CD4-positive, alpha-beta T cell (primary cell): ENCODE measurements around the gene MYO1D. TPM values are rescaled to one million over a fixed set of nuclear protein-coding genes. Genes with fewer than 3 reads are reported as not detected.

ENCODE experiments used
- ATAC-seq: fragments of 200-7000 bp; cut with Tn5 transposase; one replicate; pipeline ENCODE4 v1.10.0; 2022; ENCODE audit warnings: mild to moderate bottlenecking; ENCODE audit not compliant: poor library complexity
- CTCF ChIA-PET: fragments of 350-600 bp; sonication (Branson Sonifier 250); formaldehyde crosslinking; loops from one replicate; lab custom pipeline; 2021; ENCODE audit warnings: antibody characterized with exemption, inconsistent platforms; lab: Charles Lee
- POLR2A ChIA-PET: fragments of 350-600 bp; sonication (Branson Sonifier 250); formaldehyde crosslinking; loops from one replicate; lab custom pipeline; 2021; ENCODE audit warnings: antibody characterized with exemption, inconsistent platforms; lab: Charles Lee
- DNase-seq, 14 experiments: peaks; one replicate each; pipeline ENCODE4 v3.0.0-alpha.2; 2013 to 2020; ENCODE audit warnings: mixed read lengths in 2 of 14
- H3K27ac ChIP-seq, 2 donors: one replicate each; pipeline versions ENCODE4 v1.5.1 to v1.7.0; 2013; ENCODE audit warnings: low read length in 2 of 2, low read depth in 1 of 2, mild to moderate bottlenecking in 1 of 2
- H3K27me3 ChIP-seq, 2 experiments: 1 replicate in 1 of 2; 2 replicates in 1 of 2; pipeline versions ENCODE4 v1.6.1 to v1.7.0; 2013; ENCODE audit warnings: low read length in 2 of 2, control low read depth in 1 of 2, mild to moderate bottlenecking in 1 of 2, moderate library complexity in 1 of 2; ENCODE audit not compliant: insufficient read depth in 2 of 2, control insufficient read depth in 1 of 2
- H3K36me3 ChIP-seq: one replicate; pipeline ENCODE4 v1.6.1; 2013; ENCODE audit warnings: low read length, control low read depth; ENCODE audit not compliant: insufficient read depth
- H3K4me1 ChIP-seq: one replicate; pipeline ENCODE4 v1.6.1; 2013; ENCODE audit warnings: low read length, control low read depth; ENCODE audit not compliant: insufficient read depth
- H3K4me3 ChIP-seq: one replicate; pipeline ENCODE4 v1.5.1; 2013; ENCODE audit warnings: mild to moderate bottlenecking, low read length, moderate library complexity
- H3K9me3 ChIP-seq, 2 experiments: 1 replicate in 1 of 2; 2 replicates in 1 of 2; pipeline versions ENCODE4 v1.6.1 to v1.7.0; 2013; ENCODE audit warnings: low read length in 2 of 2, mild to moderate bottlenecking in 2 of 2, control low read depth in 1 of 2, moderate library complexity in 1 of 2; ENCODE audit not compliant: control insufficient read depth in 1 of 2, insufficient read depth in 1 of 2
- H3K27ac Mint-ChIP-seq: one replicate; pipeline ENCODE4 v1.8.0; 2020; ENCODE audit warnings: mixed read lengths
- H3K27me3 Mint-ChIP-seq: one replicate; pipeline ENCODE4 v1.8.0; 2021; ENCODE audit warnings: mixed read lengths
- H3K36me3 Mint-ChIP-seq: one replicate; pipeline ENCODE4 v1.8.0; 2021; ENCODE audit warnings: low read depth, mixed read lengths
- H3K4me1 Mint-ChIP-seq: one replicate; pipeline ENCODE4 v1.8.0; 2021; ENCODE audit warnings: low read depth, mixed read lengths
- H3K4me3 Mint-ChIP-seq: one replicate; pipeline ENCODE4 v1.8.0; 2020; ENCODE audit warnings: mild to moderate bottlenecking, mixed read lengths
- H3K9me3 Mint-ChIP-seq: one replicate; pipeline ENCODE4 v1.8.0; 2020; ENCODE audit warnings: mixed read lengths
- intact Hi-C, 2 experiments: fragments of 100-400 bp; cut with DNase I in 1 of 2; cut with micrococcal nuclease in 1 of 2; formaldehyde crosslinking; loops; one replicate each; pipeline versions ENCODE4 v1.15.1 to v1.9.0; 2023 to 2025; cut with DNase I, micrococcal nuclease
- total RNA-seq, 174 experiments: library from RNA in 2 of 174; stranded (reverse) in 2 of 174; gene quantifications; one replicate each; pipeline ENCODE4 v1.2.3 and lab custom pipeline; 2021 to 2026
- TF ChIP-seq, protein P1 (sequence below): fragments of 200-600 bp; IDR thresholded peaks from one replicate; pipeline ENCODE4 v1.8.0; 2022; ENCODE audit warnings: antibody characterized with exemption, mild to moderate bottlenecking

MYO1D gene
- total RNA-seq, 2 experiments from 2014 or later = 5.8 to 6.4 TPM

DNA sequence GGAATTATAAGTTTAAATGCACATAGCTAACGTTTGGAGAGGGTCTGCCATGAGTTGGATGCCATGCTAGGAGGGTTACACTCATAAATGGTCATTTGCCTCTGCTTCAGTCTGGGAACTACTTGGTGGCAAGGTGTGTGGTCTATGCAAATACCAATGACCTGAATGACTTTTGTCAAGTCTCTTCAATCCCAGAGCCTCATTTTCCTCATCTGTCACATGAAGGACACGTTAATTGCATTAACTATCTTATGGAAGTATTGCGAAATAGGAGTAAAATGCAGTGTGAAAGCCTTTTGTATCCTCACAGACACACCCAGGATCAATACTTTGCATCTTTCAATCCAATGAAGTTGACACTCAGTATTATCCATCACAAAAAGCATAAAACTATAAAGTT is 327.4 kb downstream of the MYO1D start:
- no peaks in the 10 kb centered on the region for H3K36me3 Mint-ChIP-seq
- Histone ChIP-seq H3K4me1 (peaks cover 18% of the 10 kb centered on the region), H3K4me3 (no peak overlapping the region), H3K9me3 (no peaks in the 10 kb centered on the region), H3K27me3 (no peaks in the 10 kb centered on the region), H3K27ac (no peak overlapping the region), H3K36me3 (no peaks in the 10 kb centered on the region)
- no peaks in the 10 kb centered on the region for H3K9me3 Mint-ChIP-seq
- ATAC-seq (no peak), DNase-seq (no peak)
- TF ChIP-seq, protein P1, sequence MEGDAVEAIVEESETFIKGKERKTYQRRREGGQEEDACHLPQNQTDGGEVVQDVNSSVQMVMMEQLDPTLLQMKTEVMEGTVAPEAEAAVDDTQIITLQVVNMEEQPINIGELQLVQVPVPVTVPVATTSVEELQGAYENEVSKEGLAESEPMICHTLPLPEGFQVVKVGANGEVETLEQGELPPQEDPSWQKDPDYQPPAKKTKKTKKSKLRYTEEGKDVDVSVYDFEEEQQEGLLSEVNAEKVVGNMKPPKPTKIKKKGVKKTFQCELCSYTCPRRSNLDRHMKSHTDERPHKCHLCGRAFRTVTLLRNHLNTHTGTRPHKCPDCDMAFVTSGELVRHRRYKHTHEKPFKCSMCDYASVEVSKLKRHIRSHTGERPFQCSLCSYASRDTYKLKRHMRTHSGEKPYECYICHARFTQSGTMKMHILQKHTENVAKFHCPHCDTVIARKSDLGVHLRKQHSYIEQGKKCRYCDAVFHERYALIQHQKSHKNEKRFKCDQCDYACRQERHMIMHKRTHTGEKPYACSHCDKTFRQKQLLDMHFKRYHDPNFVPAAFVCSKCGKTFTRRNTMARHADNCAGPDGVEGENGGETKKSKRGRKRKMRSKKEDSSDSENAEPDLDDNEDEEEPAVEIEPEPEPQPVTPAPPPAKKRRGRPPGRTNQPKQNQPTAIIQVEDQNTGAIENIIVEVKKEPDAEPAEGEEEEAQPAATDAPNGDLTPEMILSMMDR = no peak
- intact Hi-C loops = no loop called here
- H3K4me3 Mint-ChIP-seq = no peak overlapping the region
- no peaks in the 10 kb centered on the region for H3K27me3 Mint-ChIP-seq
- no peak overlapping the region for H3K27ac Mint-ChIP-seq
- H3K4me1 Mint-ChIP-seq = peaks cover 30% of the 10 kb centered on the region
- ChIA-PET CTCF (no interaction called here), POLR2A (no interaction called here)

DNA sequence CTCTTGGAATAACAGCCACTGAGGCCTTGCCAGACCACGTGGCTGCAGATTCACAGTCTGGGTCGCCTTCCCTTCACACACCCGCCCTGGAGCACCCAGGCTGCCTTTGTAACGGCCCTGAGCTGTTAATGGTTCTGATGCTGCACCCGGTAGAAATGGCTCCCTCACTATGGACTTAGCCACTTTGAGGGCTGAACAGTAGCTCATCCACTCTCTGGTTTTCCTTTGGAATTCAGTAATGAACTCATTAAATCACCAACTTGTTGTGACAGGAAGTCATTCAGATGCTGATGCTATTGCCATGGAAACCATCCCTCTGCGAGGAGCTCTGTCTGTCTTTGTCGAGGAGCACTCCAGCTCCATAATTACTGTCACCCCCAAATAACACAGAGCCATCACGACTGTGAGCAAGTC is 330.9 kb downstream of the MYO1D start:
- POLR2A ChIA-PET = interaction anchor here (0.6 kb wide), 2 partner anchors 29 to 86 kb away, joined by 3 read pairs; no protein-coding TSS in a partner anchor
- Mint-ChIP-seq H3K4me3 (no peak overlapping the region), H3K4me1 (peaks cover 3% of the 10 kb centered on the region), H3K27ac (no peak overlapping the region), H3K9me3 (no peaks in the 10 kb centered on the region), H3K27me3 (no peaks in the 10 kb centered on the region), H3K36me3 (no peaks in the 10 kb centered on the region)
- ATAC-seq = no peak
- TF ChIP-seq, protein P1 = no peak
- intact Hi-C loops = no loop called here
- Histone ChIP-seq H3K27ac (no peak overlapping the region), H3K9me3 (no peaks in the 10 kb centered on the region), H3K4me1 (no peaks in the 10 kb centered on the region), H3K27me3 (no peaks in the 10 kb centered on the region), H3K36me3 (no peaks in the 10 kb centered on the region), H3K4me3 (no peak overlapping the region)
- CTCF ChIA-PET = no interaction called here
- no peak for DNase-seq

DNA sequence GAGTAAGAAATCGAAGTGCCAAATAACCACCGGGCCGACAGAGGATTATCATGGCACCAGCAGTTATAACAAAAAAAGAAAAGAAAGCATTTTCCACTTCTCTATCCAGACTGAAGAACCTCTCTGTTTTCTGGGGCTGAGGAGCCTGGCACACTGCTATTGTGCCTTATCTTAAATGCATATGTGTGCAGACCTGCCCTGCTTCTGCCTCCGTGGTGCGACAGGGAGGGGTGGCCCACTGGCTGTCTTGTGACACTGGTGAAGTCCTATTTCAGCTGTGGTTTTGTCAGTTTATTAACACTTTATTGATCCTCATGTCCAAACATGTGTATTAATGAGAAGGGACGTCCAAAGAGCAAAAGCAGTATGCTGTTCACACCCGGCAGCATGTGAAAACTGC is 334.7 kb downstream of the MYO1D start:
- H3K4me1 Mint-ChIP-seq = no peaks in the 10 kb centered on the region
- H3K9me3 Mint-ChIP-seq = no peaks in the 10 kb centered on the region
- no peaks in the 10 kb centered on the region for H3K9me3 ChIP-seq
- no peaks in the 10 kb centered on the region for H3K27me3 Mint-ChIP-seq
- CTCF ChIA-PET = interaction anchor here (2.2 kb wide), 1 partner anchor 8 kb away, joined by 4 read pairs; no protein-coding TSS in a partner anchor
- H3K4me3 ChIP-seq = no peak overlapping the region
- ATAC-seq = no peak
- TF ChIP-seq, protein P1 = no peak
- no peak for DNase-seq
- no peaks in the 10 kb centered on the region for H3K27me3 ChIP-seq
- intact Hi-C loops = no loop called here
- H3K4me3 Mint-ChIP-seq = no peak overlapping the region
- POLR2A ChIA-PET = no interaction called here
- H3K27ac ChIP-seq = no peak overlapping the region
- no peak overlapping the region for H3K27ac Mint-ChIP-seq
- H3K36me3 ChIP-seq = no peaks in the 10 kb centered on the region
- H3K4me1 ChIP-seq = no peaks in the 10 kb centered on the region
- H3K36me3 Mint-ChIP-seq = no peaks in the 10 kb centered on the region
